ENCODE data around the gene CPXM2.

Gene CPXM2

GRCh38 chr10:123868038-123869019, 23.3 kb downstream of the CPXM2 start:
- DNase-seq: peak; percentile 72

- no peak for DNase-seq
These were observed 25.7 kb downstream of the CPXM2 start for GRCh38 chr10:123865880-123866279.

- no peak for DNase-seq
These were observed 26.3 kb downstream of the CPXM2 start for GRCh38 chr10:123865350-123865749.

- no peak for DNase-seq
These were observed 26.7 kb downstream of the CPXM2 start for GRCh38 chr10:123864923-123865322.

GRCh38 chr10:123863721-123864482, 27.7 kb downstream of the CPXM2 start:
- DNase-seq: no peak

GRCh38 chr10:123863183-123863575, 28.4 kb downstream of the CPXM2 start:
- no peak for DNase-seq

GRCh38 chr10:123862421-123863182, 29.0 kb downstream of the CPXM2 start:
- DNase-seq: no peak

- no peak for DNase-seq
These were observed 30.8 kb downstream of the CPXM2 start for GRCh38 chr10:123860856-123861255.

- no peak for DNase-seq
These were observed 31.4 kb downstream of the CPXM2 start for GRCh38 chr10:123860209-123860608.

GRCh38 chr10:123859653-123860050, 32.0 kb downstream of the CPXM2 start:
- DNase-seq: no peak

- DNase-seq: no peak
These were observed 32.5 kb downstream of the CPXM2 start for GRCh38 chr10:123858907-123859652.

GRCh38 chr10:123858077-123858681, 33.4 kb downstream of the CPXM2 start:
- DNase-seq: peak; percentile 42

- no peak for DNase-seq
These were observed 34.0 kb downstream of the CPXM2 start for GRCh38 chr10:123857616-123858015.

- DNase-seq: no peak
These were observed 36.5 kb downstream of the CPXM2 start for GRCh38 chr10:123855008-123855684.

GRCh38 chr10:123854498-123854897, 37.1 kb downstream of the CPXM2 start:
- no peak for DNase-seq

- no peak for DNase-seq
These were observed 37.6 kb downstream of the CPXM2 start for GRCh38 chr10:123854003-123854402.

- DNase-seq: no peak
These were observed 39.1 kb downstream of the CPXM2 start for GRCh38 chr10:123852411-123852951.

- no peak for DNase-seq
These were observed 42.8 kb downstream of the CPXM2 start for GRCh38 chr10:123848564-123849457.

GRCh38 chr10:123847686-123848432, 43.7 kb downstream of the CPXM2 start:
- no peak for DNase-seq

Data from NCI-H510A (cell line).